Natural killer cell (primary cell): ENCODE measurements around the gene SCP2. TPM values are rescaled to one million over a fixed set of nuclear protein-coding genes. Genes with fewer than 3 reads are reported as not detected.

Source experiments
- ATAC-seq, 3 donors: fragments of 150-1000 bp in 2 of 3; fragments of 200-7000 bp in 1 of 3; cut with Tn5 transposase; 1 replicate in 1 of 3; 2 replicates in 2 of 3; pipeline ENCODE4 v1.10.0; 2021; ENCODE audit warnings: mild to moderate bottlenecking in 2 of 3, moderate library complexity in 2 of 3
- DNase-seq, 2 donors: peaks; one replicate each; pipeline versions ENCODE4 v3.0.0 to v3.0.0-alpha.2; 2013 to 2021; ENCODE audit warnings: mixed read lengths in 1 of 2
- H3K27ac ChIP-seq: one replicate; pipeline ENCODE4 v1.5.1; 2013; ENCODE audit warnings: mild to moderate bottlenecking, low read length
- H3K27me3 ChIP-seq: one replicate; pipeline ENCODE4 v1.6.1; 2013; ENCODE audit warnings: low read length; ENCODE audit not compliant: control insufficient read depth, insufficient read depth
- H3K36me3 ChIP-seq: one replicate; pipeline ENCODE4 v1.6.1; 2013; ENCODE audit warnings: low read length; ENCODE audit not compliant: control insufficient read depth, insufficient read depth
- H3K4me1 ChIP-seq: one replicate; pipeline ENCODE4 v1.6.1; 2013; ENCODE audit warnings: low read length; ENCODE audit not compliant: control insufficient read depth, insufficient read depth
- H3K4me3 ChIP-seq: one replicate; pipeline ENCODE4 v1.5.1; 2013; ENCODE audit warnings: low read length
- H3K9me3 ChIP-seq: one replicate; pipeline ENCODE4 v1.6.1; 2013; ENCODE audit warnings: low read length; ENCODE audit not compliant: control insufficient read depth, insufficient read depth
- H3K27ac Mint-ChIP-seq, 2 donors: one replicate each; pipeline ENCODE4 v1.8.0; 2022; ENCODE audit warnings: mild to moderate bottlenecking in 2 of 2, mixed read lengths in 2 of 2, moderate library complexity in 1 of 2
- H3K27me3 Mint-ChIP-seq, 2 donors: one replicate each; pipeline ENCODE4 v1.8.0; 2022; ENCODE audit warnings: low read depth in 2 of 2, mixed read lengths in 2 of 2
- H3K36me3 Mint-ChIP-seq: one replicate; pipeline ENCODE4 v1.8.0; 2022; ENCODE audit warnings: mixed read lengths
- H3K4me1 Mint-ChIP-seq, 2 donors: one replicate each; pipeline ENCODE4 v1.8.0; 2022; ENCODE audit warnings: mixed read lengths in 2 of 2
- H3K4me3 Mint-ChIP-seq: one replicate; pipeline ENCODE4 v1.8.0; 2022; ENCODE audit warnings: mild to moderate bottlenecking, moderate library complexity, mixed read lengths
- H3K9me3 Mint-ChIP-seq, 2 donors: one replicate each; pipeline ENCODE4 v1.8.0; 2022; ENCODE audit warnings: mixed read lengths in 2 of 2
- CTCF ChIP-seq: fragments of 200-600 bp; IDR thresholded peaks from one replicate; pipeline ENCODE4 v1.8.0; 2022; ENCODE audit warnings: antibody characterized with exemption
- WGBS: methylation state at CpG from one replicate; pipeline ENCODE4 v1.1.7; 2013; ENCODE audit warnings: missing lambda C conversion rate; ENCODE audit not compliant: insufficient coverage; 5-methylcytosine and 5-hydroxymethylcytosine counted together
- intact Hi-C: fragments of 100-400 bp; cut with micrococcal nuclease; formaldehyde crosslinking; loops from one replicate; pipeline ENCODE4 v1.14.2; 2022
- total RNA-seq, 4 donors: library from RNA; stranded (reverse); fragments of 120-200 nt in 1 of 4; gene quantifications; one replicate each; pipeline versions ENCODE4 v1.2.3 to v1.2.4, GENCODE V29; 2013 to 2022

Gene SCP2
- total RNA-seq, 3 donors from 2014 or later (not counting 1 experiment from before 2014, with no cell fraction given): 90.0 to 118 (median 105) TPM

- peaks cover 24 to 31% of the 10 kb centered on the region in 2 donors for H3K4me1 Mint-ChIP-seq
- Histone ChIP-seq H3K4me1 (peaks cover 39% of the 10 kb centered on the region), H3K27me3 (no peaks in the 10 kb centered on the region), H3K9me3 (no peaks in the 10 kb centered on the region), H3K27ac (no peak overlapping the region), H3K4me3 (no peak overlapping the region), H3K36me3 (no peaks in the 10 kb centered on the region)
- no peak overlapping the region for H3K4me3 Mint-ChIP-seq
- no peak overlapping the region for H3K27ac Mint-ChIP-seq
- no peak for DNase-seq
- intact Hi-C loops: no loop called here
- H3K27me3 Mint-ChIP-seq: no peaks in the 10 kb centered on the region
- no peaks in the 10 kb centered on the region for H3K9me3 Mint-ChIP-seq
- ATAC-seq: no peak
- WGBS: 89% methylated on average over 27 of the region's 27 CpGs
- H3K36me3 Mint-ChIP-seq: no peaks in the 10 kb centered on the region
- no peak for TF ChIP-seq CTCF
Measured at GRCh38 chr1:53087332-53088285, 160.5 kb downstream of the SCP2 start.

- TF ChIP-seq CTCF: no peak
- H3K27me3 Mint-ChIP-seq: no peaks in the 10 kb centered on the region
- H3K27ac Mint-ChIP-seq: peak overlapping the region in 1 of 2 donors; percentile 38
- DNase-seq: no peak
- H3K4me3 Mint-ChIP-seq: peak overlapping the region; percentile 26
- Histone ChIP-seq H3K27me3 (no peaks in the 10 kb centered on the region), H3K9me3 (no peaks in the 10 kb centered on the region), H3K4me1 (peaks cover 28% of the 10 kb centered on the region), H3K36me3 (no peaks in the 10 kb centered on the region), H3K27ac (no peak overlapping the region), H3K4me3 (no peak overlapping the region)
- WGBS: 93% methylated on average over 19 of the region's 19 CpGs
- intact Hi-C loops: no loop called here
- H3K36me3 Mint-ChIP-seq: no peaks in the 10 kb centered on the region
- peaks cover 13 to 20% of the 10 kb centered on the region in 2 donors for H3K4me1 Mint-ChIP-seq
- ATAC-seq: no peak
- H3K9me3 Mint-ChIP-seq: no peaks in the 10 kb centered on the region
Measured at GRCh38 chr1:53088616-53089300, 161.7 kb downstream of the SCP2 start.

GRCh38 chr1:53089478-53090226 is 162.6 kb downstream of the SCP2 start:
- peak overlapping the region; percentile 78 for H3K4me3 Mint-ChIP-seq
- Histone ChIP-seq H3K9me3 (no peaks in the 10 kb centered on the region), H3K4me1 (peaks cover 19% of the 10 kb centered on the region), H3K27me3 (no peaks in the 10 kb centered on the region), H3K4me3 (peak overlapping the region; percentile 50), H3K36me3 (no peaks in the 10 kb centered on the region), H3K27ac (peak overlapping the region; percentile 25)
- ATAC-seq (no peak), DNase-seq (no peak)
- H3K9me3 Mint-ChIP-seq: no peaks in the 10 kb centered on the region
- no peaks in the 10 kb centered on the region for H3K27me3 Mint-ChIP-seq
- H3K27ac Mint-ChIP-seq: peak overlapping the region; percentile 38 to 60
- no peaks in the 10 kb centered on the region for H3K36me3 Mint-ChIP-seq
- peaks cover 5 to 11% of the 10 kb centered on the region in 2 donors for H3K4me1 Mint-ChIP-seq
- no peak for TF ChIP-seq CTCF
- intact Hi-C loops: no loop called here
- 90% methylated on average over 11 of the region's 11 CpGs for WGBS
